HG03575 (cell line): ENCODE measurements around the gene KCNS3.

ENCODE experiments used
- ATAC-seq: cut with Tn5 transposase; IDR thresholded peaks from one replicate; pipeline ENCODE4 v1.9.1; 2021; ENCODE audit not compliant: unreplicated experiment, insufficient number of reproducible peaks, low FRiP score; ENCODE audit errors: extremely low read depth

Gene KCNS3

GRCh38 chr2:17873021-17873420, 5.4 kb upstream of the KCNS3 start:
- ATAC-seq = no peak

GRCh38 chr2:17876590-17876989, 1.9 kb upstream of the KCNS3 start:
- ATAC-seq = no peak

GRCh38 chr2:17877811-17878280, 621 bp upstream of the KCNS3 start:
- ATAC-seq = no peak

GRCh38 chr2:17879137-17879912, 858 bp downstream of the KCNS3 start:
- no peak for ATAC-seq

- ATAC-seq = no peak
Observed at GRCh38 chr2:17879913-17880274, 1.4 kb downstream of the KCNS3 start.

GRCh38 chr2:17892770-17893534, 14.5 kb downstream of the KCNS3 start:
- no peak for ATAC-seq

- no peak for ATAC-seq
Observed at GRCh38 chr2:17894005-17894404, 15.5 kb downstream of the KCNS3 start.

- ATAC-seq = no peak
Observed at GRCh38 chr2:17894556-17894955, 16.1 kb downstream of the KCNS3 start.

GRCh38 chr2:17899871-17900270, 21.4 kb downstream of the KCNS3 start:
- ATAC-seq = no peak

- no peak for ATAC-seq
Observed at GRCh38 chr2:17901246-17901645, 22.8 kb downstream of the KCNS3 start.

GRCh38 chr2:17910980-17911379, 32.5 kb downstream of the KCNS3 start:
- ATAC-seq = no peak

- ATAC-seq = peak; percentile 14
Observed at GRCh38 chr2:17911491-17912260, 33.2 kb downstream of the KCNS3 start.

- ATAC-seq = peak; percentile 98
Observed at GRCh38 chr2:17912266-17912691, 33.8 kb downstream of the KCNS3 start.

GRCh38 chr2:17915099-17915498, 36.6 kb downstream of the KCNS3 start:
- no peak for ATAC-seq

GRCh38 chr2:17915811-17916518, 37.5 kb downstream of the KCNS3 start:
- no peak for ATAC-seq

- no peak for ATAC-seq
Observed at GRCh38 chr2:17916584-17916983, 38.1 kb downstream of the KCNS3 start.

GRCh38 chr2:17918789-17919188, 40.3 kb downstream of the KCNS3 start:
- no peak for ATAC-seq

GRCh38 chr2:17930773-17931172, 52.3 kb downstream of the KCNS3 start:
- no peak for ATAC-seq

- ATAC-seq = no peak
Observed at GRCh38 chr2:17933256-17933655, 54.8 kb downstream of the KCNS3 start.
